C1 segment of cervical spinal cord (tissue), 14 donors: ENCODE data around the gene ZNF70.
A peak's percentile ranks its signal among the peaks of the same experiment; 100 is the strongest.

Experiments
- DNase-seq, 14 donors: peaks; one replicate each; lab custom pipeline; 2025; lab: John Stamatoyannopoulos, UW

Gene ZNF70

DNA sequence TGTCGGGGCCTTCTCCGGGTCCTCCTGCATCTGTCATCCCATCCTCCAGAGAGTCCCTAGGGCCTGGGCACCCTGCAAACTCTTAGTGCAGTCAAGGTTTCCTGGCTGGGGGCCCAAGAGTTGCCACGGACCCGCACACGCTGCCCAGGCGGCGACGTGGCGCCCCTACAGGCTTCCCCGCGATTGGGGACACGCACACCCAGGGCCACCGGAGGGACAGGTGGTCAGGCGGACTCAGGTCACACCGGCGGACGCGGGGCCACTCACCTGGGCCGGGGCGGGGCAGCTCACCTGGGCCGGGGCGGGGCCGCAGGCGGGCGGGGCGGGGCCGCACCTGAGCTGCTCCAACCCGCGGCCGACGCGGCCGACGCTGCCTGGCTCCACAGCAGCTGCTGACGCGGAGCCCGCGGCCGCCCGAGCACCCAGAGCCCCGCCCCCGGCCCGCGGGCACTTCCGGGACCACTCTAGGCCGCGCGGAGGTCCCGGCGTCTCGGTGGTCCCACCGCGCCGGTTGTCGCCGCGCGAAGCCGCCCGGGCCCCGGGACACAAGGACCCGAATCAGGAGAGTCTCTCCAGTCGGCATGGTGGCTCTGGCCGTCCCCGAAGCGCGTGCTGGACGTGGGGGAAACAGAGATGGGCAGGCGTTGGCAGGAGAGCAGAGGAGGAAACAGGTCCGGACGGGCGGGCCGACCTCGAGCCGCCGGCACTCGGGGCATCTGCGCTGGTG lies at the start of gene ZNF70:
Gene ZNF70 (minus strand): TSS at position 399 of the 727 bp plus-strand sequence. CDS start 5,972 bp downstream, outside the sequence.
- DNase-seq: peak in 13 of 14 donors; percentile 28 to 84 (median 61)

DNA sequence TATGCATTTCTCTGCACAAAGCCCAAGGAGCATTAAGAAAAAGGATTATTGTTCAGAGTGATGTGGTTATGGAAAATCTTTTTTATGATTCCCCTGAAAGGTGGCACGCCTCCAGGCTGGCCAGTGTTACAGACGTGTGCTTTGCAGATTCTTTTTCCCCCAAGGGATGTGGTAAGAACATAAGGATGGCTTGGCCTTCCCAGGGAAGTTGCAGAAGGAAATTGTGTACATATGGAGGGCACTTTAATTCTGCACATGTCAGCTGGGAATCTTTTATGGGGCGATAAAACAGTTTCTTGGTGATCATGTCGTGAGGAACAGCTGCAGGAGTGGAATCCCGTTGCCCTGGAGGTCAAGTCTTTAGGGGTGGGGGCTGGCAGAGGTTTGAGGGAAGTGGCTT lies 45.5 kb upstream of the ZNF70 start:
- no peak for DNase-seq

DNA sequence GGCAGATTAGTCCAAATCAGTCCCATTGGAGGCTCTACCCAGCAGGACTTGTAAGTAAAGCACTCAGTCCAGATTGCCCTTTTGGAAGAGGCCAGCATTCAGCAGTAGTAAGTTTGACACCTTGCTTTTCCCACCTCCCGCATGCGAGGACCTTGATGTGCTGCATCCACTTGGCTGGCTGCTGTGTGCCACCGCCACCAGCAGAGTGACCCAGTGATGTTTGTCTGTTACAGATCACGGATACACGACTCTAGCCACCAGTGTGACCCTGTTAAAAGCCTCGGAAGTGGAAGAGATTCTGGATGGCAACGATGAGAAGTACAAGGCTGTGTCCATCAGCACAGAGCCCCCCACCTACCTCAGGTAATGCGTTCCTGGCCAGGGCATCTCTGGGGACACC lies 42.4 kb upstream of the ZNF70 start:
- DNase-seq: no peak

DNA sequence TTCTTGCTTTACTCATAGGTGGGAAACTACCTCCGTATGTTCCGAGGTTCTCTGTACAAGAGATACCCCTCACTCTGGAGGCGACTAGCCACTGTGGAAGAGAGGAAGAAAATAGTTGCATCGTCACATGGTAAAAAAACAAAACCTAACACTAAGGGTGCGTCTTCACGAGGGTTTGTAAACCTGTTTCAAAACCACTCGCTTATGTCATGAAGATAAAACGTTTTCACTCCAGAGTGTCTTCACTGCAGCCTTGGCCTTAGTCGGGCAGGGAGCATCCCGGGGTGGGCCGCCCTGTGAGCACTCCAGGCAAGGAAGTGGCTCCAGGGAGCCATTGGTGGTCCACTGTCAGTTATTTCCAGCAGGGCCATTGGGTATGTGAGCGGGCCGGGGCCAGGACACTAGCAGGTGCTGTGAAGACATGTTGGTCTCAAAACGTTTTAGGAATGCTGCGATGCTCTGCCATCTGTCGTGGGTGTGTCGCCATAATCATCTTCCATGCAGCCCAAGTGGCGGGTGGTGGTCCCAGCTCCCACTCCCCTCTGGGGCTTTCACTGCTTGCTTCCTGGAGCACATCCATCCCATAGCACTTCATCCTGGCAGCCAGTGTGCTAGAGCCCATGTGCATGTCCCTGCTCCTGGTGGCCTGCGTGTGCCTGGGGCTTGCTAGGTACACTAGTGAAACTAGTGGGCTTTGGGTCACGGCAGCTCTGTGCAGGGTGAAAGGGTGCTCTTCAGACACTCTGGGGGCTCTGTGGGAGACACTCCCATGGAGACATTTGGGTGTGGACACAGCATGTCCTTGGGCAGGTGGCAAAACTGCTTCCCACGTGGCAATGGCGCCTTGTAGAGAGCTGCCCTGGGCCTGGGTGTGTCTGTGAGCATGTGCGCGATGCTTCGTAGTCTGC lies 41.1 kb upstream of the ZNF70 start:
- no peak for DNase-seq

DNA sequence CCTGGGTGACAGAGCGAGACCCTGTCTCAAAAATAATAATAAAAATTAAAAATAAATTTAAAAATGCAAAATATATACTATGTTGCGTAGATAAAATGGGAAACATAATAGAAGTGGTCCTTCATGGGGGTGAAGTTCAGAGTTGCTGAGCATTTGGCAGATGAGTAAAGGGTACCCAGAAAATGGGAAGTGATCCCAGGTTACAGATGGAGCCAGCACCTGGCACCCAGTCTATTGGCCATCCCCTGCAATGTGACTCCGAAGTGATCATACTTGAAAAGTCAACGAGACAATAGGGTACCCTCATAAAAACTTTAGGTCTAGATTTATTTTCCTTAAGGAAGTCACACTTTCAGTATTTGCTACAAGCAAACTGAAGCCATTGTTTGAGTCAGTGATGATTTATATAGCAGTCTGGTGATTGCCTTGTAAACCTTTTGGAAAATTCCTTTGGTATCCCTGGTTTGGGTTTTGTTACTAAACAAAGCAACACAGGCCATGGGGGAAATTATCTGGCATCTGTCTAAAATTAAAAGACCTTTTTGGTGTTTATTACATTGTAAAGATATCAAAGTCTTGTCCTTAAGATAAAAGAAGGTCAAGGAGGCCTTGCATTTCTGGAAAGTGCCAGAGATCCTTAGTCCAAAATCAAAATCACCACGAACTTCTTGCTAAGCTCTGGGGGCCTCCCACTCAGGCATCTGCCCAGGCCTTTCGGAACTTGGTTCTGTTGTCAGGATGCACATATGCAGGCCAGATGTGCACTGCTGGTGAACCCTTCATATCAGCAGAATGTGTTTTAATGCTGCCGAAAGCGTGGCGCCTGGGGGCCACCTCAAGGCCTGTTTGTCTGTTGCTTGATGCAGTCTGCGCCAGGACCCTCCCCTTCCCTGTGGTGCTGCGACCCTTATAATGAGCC lies 40.2 kb upstream of the ZNF70 start:
- DNase-seq: peak in 1 of 14 donors; percentile 28

DNA sequence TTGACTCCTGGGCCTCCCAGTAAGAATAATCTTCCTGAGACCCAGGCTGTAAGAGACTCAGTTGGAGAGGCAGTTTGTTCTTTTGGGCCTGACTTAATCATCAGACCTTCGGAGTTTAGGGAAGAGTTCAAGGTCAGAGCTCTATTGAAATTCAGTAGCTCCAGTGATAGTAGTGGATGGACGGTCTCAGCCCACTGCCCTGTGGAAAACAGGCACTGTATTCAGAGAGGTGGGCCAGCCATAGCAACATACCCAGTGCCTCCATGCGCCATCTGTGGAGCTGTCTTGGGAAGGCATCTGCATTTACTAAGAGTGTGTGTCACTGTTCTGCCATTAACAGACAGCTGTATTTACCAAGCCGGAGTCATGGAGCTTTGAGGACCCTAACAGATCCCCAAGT lies 38.7 kb upstream of the ZNF70 start:
- DNase-seq: peak in 1 of 14 donors; percentile 19

DNA sequence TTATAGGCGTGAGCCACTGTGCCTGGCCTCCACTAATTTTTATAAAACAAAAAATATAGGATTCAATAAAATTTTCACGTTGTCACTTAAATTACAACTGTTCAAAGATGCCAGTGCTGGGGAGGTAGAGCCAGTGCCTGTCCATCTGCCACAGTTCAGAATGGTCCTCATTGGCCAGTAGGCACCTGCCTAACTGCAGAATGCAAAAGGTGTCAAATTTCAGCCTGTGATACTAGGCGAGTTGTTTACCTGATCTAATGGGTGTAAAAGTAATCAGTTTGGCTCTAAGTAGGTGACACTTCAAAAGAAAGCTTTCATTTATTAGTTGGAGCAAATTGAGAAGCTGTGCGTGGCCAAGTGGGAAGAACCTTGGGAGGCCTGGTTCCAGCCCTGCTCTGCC lies 38.2 kb upstream of the ZNF70 start:
- DNase-seq: no peak

DNA sequence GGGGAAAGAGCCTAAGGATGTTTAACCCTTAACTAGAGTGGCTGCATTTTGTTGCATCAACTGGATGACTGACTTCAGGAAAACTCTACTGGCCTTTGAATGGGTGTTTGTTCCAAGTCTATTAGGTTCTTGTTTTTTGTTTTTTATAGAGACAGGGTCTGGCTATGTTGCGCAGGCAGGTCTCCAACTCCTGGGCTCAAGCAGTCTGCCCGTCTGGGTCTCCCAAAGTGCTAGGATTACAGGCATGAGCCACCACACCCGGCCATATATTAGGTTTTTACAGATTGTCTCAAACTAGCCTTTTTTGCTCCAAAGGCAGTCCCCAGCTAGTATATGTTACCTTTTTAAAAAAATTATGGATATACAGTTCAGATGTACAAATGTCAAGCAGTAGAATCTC lies 37.0 kb upstream of the ZNF70 start:
- DNase-seq: no peak

DNA sequence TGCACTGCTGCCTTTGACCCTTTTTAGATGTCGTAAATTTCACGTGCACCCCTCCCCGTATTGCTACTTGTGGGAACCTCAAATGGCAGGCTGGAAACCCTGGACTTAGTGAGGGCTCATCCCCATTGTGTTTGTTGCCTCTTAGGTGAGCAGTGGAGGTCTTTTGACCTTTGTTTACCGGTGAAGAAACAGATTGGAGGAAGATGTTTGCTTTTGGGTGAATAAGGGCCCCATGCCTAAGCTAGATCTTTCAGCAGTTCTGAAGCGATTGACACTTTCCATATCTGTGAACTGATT lies 36.6 kb upstream of the ZNF70 start:
- DNase-seq: no peak

DNA sequence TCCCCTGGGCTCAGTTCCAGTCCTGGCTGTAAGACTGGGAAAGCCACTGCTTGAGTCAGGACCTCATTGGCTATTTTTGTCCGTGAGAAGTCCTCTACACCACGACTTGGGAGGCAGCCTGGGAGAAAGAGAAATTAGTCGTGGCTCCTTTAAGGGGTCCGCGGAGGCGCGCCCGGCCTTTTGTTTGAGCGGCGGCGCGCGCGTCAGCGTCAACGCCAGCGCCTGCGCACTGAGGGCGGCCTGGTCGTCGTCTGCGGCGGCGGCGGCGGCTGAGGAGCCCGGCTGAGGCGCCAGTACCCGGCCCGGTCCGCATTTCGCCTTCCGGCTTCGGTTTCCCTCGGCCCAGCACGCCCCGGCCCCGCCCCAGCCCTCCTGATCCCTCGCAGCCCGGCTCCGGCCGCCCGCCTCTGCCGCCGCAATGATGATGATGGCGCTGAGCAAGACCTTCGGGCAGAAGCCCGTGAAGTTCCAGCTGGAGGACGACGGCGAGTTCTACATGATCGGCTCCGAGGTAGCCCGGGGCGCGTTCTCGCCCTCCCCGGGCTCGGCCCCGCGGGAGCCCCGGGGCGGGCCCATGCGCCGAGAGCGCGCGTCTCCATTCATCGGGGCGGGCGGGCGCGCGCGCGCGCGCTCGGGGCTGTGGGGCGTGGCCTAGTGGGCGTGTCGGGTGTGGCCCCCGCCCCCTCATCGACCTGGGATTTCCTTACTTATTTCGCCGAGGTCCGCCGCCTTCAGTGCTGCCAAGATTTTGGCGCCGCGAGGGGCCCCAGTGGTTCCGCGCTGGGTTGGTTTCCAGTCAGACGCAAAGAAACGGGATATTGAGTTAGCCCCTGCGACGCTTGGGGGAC lies 36.1 kb upstream of the ZNF70 start, which contains the start of gene SMARCB1:
Gene SMARCB1 (plus strand): TSS at position 215 of the 848 bp plus-strand sequence. CDS start 204 bp downstream, at position 419.
- DNase-seq: peak in 13 of 14 donors; percentile 31 to 88 (median 75)

DNA sequence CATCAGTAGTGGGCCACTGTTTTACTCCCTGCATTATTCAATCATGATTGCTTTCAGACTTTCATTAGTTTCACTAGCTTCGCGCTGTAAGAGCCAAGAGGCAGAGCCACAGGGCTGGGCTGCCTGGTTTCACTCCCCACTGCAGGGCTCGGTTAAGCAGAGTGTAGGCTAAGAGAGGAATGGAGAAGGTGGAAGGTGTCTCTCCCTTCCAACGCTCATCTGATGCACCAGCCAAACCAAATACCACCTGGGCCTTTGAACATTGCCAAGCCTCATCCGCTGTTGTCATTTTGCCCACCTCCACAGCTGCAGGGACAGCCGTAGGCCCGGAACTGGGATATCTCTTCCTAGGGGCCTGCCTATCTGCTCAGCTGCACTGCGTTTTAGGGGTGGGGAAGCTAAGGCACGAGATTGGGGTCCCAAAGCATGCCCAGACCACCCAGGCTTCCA lies 35.4 kb upstream of the ZNF70 start:
- no peak for DNase-seq

DNA sequence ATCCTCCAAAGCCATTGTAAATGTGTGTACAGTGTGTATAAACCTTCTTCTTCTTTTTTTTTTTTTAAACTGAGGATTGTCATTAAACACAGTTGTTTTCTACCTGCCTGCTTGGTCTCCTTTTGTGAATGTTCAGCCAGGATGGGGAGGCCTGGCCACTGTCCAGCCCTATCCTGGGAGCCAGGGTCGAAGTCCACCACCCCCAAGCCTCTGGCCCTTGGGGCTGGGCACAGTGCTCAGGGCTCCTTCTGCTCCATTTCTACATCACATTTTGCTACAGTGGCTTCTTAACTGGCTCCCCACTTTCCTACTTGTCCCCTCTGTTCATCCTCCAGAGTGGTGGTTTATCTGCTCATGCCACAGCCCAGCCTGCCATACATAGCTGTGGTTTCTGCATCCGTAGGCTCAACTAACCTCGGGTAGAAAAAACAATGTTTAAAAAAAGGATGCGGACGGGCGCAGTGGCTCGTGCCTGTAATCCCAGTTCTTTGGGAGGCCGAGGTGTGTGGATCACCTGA lies 33.4 kb upstream of the ZNF70 start:
- no peak for DNase-seq

DNA sequence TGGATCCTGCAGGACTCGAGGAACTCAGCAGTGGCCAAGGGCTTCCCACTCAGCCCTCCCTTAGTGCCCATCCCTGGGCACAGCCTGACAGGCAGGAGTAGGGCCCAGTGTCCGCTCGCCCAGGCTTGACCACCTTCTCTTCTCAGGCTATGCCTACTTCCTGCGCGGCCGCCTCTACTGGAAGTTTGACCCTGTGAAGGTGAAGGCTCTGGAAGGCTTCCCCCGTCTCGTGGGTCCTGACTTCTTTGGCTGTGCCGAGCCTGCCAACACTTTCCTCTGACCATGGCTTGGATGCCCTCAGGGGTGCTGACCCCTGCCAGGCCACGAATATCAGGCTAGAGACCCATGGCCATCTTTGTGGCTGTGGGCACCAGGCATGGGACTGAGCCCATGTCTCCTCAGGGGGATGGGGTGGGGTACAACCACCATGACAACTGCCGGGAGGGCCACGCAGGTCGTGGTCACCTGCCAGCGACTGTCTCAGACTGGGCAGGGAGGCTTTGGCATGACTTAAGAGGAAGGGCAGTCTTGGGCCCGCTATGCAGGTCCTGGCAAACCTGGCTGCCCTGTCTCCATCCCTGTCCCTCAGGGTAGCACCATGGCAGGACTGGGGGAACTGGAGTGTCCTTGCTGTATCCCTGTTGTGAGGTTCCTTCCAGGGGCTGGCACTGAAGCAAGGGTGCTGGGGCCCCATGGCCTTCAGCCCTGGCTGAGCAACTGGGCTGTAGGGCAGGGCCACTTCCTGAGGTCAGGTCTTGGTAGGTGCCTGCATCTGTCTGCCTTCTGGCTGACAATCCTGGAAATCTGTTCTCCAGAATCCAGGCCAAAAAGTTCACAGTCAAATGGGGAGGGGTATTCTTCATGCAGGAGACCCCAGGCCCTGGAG lies 32.6 kb upstream of the ZNF70 start:
- DNase-seq: no peak

DNA sequence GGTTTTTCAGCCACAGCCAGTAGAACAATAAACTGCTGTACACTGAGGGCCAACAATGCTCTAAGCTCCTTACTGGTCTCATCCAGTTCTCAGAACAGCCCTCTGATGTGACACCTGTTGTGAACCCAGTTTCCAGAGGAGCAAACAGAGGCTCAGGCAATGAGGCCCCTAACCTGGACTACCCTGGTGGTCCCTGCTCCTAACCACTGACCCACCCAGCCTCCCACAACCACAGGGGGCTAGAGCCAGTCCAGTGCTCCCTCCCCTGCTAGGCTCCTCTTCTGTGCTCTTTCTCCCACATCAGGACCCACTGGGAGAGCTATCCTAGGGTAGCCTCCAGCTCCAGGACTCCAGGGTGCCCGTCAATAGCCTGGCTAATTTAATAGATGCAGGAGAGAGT lies 31.8 kb upstream of the ZNF70 start:
- no peak for DNase-seq

DNA sequence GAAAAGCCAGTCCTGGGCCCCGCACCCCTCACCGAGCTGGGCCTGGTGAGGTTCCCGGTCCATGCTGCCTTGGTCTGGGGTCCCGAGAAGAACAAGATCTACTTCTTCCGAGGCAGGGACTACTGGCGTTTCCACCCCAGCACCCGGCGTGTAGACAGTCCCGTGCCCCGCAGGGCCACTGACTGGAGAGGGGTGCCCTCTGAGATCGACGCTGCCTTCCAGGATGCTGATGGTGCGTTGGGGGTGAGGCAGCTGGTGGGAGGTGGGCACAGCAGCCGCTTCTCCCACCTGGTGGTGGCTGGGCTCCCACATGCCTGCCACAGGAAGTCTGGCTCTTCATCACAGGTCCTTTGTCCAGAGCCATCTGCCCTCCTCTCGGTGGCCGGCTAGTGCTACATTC lies 31.3 kb upstream of the ZNF70 start:
- no peak for DNase-seq

DNA sequence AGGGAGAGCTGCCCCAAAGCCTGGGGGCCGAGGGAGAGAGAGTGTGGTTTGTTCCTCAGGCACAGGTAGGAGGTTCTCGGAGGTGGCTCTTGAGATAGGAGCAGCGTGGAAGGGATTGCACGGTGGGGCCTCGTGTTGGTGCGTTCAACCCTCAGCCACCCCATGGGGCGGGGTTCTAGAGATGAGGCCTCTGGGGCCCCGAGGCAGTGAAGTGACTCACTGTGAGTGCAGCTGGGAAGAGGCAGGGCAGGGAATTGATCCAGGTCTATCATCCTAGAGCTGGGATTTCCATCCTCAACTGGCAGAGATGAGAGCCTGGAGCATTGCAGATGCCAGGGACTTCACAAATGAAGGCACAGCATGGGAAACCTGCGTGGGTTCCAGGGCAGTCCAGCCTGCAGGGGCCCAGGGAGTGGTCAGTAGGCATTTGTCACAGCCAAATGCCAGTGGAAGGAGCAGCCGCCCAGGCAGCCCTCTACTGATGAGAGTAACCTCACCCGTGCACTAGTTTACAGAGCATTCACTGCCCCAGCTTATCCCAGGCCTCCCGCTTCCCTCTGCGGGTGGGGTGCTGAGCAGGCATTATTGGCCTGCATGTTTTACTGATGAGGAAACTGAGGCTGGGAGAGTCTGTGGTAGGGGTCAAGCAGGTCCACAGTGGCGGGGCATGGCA lies 30.7 kb upstream of the ZNF70 start:
- DNase-seq: peak in 2 of 14 donors; percentile 10 to 63

DNA sequence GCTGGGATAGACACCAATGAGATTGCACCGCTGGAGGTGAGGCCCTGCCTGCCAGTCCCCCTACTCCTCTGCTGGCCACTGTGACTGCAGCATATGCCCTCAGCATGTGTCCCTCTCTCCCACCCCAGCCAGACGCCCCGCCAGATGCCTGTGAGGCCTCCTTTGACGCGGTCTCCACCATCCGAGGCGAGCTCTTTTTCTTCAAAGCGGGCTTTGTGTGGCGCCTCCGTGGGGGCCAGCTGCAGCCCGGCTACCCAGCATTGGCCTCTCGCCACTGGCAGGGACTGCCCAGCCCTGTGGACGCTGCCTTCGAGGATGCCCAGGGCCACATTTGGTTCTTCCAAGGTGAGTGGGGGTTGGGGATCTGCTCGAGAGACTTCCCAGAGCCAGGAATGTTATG lies 30.2 kb upstream of the ZNF70 start:
- peak in 12 of 14 donors; percentile 41 to 86 (median 74) for DNase-seq

DNA sequence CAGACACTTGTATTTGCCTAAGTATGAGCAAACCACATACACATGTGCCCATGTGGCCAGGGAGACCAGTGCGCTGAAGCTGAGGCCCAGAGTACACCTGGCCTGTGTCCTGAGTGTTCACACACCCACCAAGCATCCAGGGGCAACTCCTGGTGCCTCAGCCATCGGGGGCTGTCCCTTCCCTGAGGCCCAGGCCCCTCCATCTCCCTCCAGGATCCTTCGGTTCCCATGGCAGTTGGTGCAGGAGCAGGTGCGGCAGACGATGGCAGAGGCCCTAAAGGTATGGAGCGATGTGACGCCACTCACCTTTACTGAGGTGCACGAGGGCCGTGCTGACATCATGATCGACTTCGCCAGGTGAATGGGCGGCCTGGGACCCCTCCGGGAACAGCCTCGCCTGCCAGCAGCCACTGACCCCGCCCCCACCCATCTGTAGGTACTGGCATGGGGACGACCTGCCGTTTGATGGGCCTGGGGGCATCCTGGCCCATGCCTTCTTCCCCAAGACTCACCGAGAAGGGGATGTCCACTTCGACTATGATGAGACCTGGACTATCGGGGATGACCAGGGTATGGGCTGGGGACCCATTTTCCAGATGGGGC lies 29.3 kb upstream of the ZNF70 start:
- no peak for DNase-seq
